Panc1 (cell line): ENCODE data around the gene TPRG1L. TPM values are rescaled to one million over a fixed set of nuclear protein-coding genes. Genes with fewer than 3 reads are reported as not detected.

Experiments
- ATAC-seq: fragments of 200-7000 bp; cut with Tn5 transposase; 2 replicates; pipeline ENCODE4 v1.9.1; 2020; ENCODE audit warnings: mild to moderate bottlenecking, moderate library complexity
- BruUV-seq: library from RNA; stranded (reverse); fragments of 400-500 nt; replicated peaks from 2 replicates; lab custom pipeline; 2021; lab: Mats Ljungman, UMichigan
- CTCF ChIA-PET: fragments of 300-600 bp; sonication (Branson Sonifier 250); formaldehyde crosslinking; loops from one replicate; lab custom pipeline; 2022; ENCODE audit warnings: antibody characterized with exemption; lab: Charles Lee
- POLR2A ChIA-PET: fragments of 300-600 bp; sonication (Branson Sonifier 250); formaldehyde crosslinking; loops from one replicate; lab custom pipeline; 2022; ENCODE audit warnings: antibody characterized with exemption; lab: Charles Lee
- DNase-seq: peaks from one replicate; pipeline ENCODE4 v3.0.0-alpha.2; 2010; ENCODE audit warnings: low read depth, low spot score
- H3K27ac ChIP-seq: 2 replicates; pipeline ENCODE4 v1.5.1; 2011; ENCODE audit warnings: mild to moderate bottlenecking, low read length, inconsistent platforms
- H3K27me3 ChIP-seq: fragments of 200-500 bp; sonication (Bioruptor generic); 2 replicates; pipeline ENCODE4 v1.6.0; 2014; ENCODE audit warnings: low read length, inconsistent platforms; ENCODE audit not compliant: control insufficient read depth, insufficient read depth
- H3K36me3 ChIP-seq: fragments of 200-500 bp; sonication (Bioruptor generic); 2 replicates; pipeline ENCODE4 v1.5.1; 2014; ENCODE audit warnings: inconsistent platforms, mild to moderate bottlenecking, low read length, moderate library complexity; ENCODE audit not compliant: control insufficient read depth, insufficient read depth
- H3K4me1 ChIP-seq: 2 replicates; pipeline ENCODE4 v1.5.1; 2011; ENCODE audit warnings: inconsistent platforms, mild to moderate bottlenecking, low read length, moderate library complexity; ENCODE audit not compliant: control insufficient read depth, insufficient read depth
- H3K4me3 ChIP-seq, 2 experiments: 2 replicates each; pipeline ENCODE4 v1.5.1; 2011 to 2012; ENCODE audit warnings: low read depth in 2 of 2, low read length in 2 of 2, mild to moderate bottlenecking in 2 of 2, inconsistent platforms in 1 of 2, moderate library complexity in 1 of 2
- H3K9me3 ChIP-seq: fragments of 200-500 bp; sonication (Bioruptor generic); 2 replicates; pipeline ENCODE4 v1.5.1; 2014; ENCODE audit warnings: low read depth, mild to moderate bottlenecking, inconsistent platforms, low read length, moderate library complexity; ENCODE audit not compliant: control insufficient read depth, insufficient read depth
- CTCF ChIP-seq: fragments of 450-650 bp; IDR thresholded peaks from 2 replicates; pipeline ENCODE4 v1.5.1; 2017; ENCODE audit warnings: mild to moderate bottlenecking
- POLR2AphosphoS5 ChIP-seq: IDR thresholded peaks from 2 replicates; pipeline ENCODE4 v1.6.1; 2012; ENCODE audit warnings: mild to moderate bottlenecking, low read depth, low read length, moderate library complexity
- REST ChIP-seq, 2 experiments: IDR thresholded peaks; 2 replicates each; pipeline ENCODE4 v1.6.1; 2011 to 2012; ENCODE audit warnings: low read depth in 2 of 2, control low read depth in 1 of 2, low read length in 1 of 2, mild to moderate bottlenecking in 1 of 2, moderate library complexity in 1 of 2; ENCODE audit not compliant: insufficient read depth in 1 of 2
- SIN3A ChIP-seq: IDR thresholded peaks from 2 replicates; pipeline ENCODE4 v1.6.1; 2012; ENCODE audit warnings: low read depth, mild to moderate bottlenecking, low read length, moderate library complexity, borderline replicate concordance; ENCODE audit not compliant: insufficient read depth
- TCF7L2 ChIP-seq: IDR thresholded peaks from 2 replicates; pipeline ENCODE4 v1.6.1; 2011; ENCODE audit warnings: mild to moderate bottlenecking, low read depth, low read length, inconsistent platforms
- in situ Hi-C: cut with HindIII; loops from 2 replicates; pipeline ENCODE4 v1.10.0; 2016; ENCODE audit warnings: low sequenced_read_pairs, low pct_unique_long_range_greater_than_20kb
- intact Hi-C: fragments of 100-400 bp; cut with micrococcal nuclease; formaldehyde crosslinking; loops from one replicate; pipeline ENCODE4 v1.10.0; 2022; ENCODE audit not compliant: unreplicated experiment
- total RNA-seq: library from RNA; stranded (reverse); gene quantifications from one replicate; pipeline ENCODE4 v1.2.1, GENCODE V29; 2021; ENCODE audit not compliant: unreplicated experiment

Gene TPRG1L
- total RNA-seq, 1 experiment from 2014 or later = 57.5 TPM

GRCh38 chr1:3593745-3594144 lies 31.1 kb upstream of the TPRG1L start:
- intact Hi-C loops = no loop called here
- ATAC-seq = no peak
- Histone ChIP-seq H3K27ac (no peak overlapping the region), H3K9me3 (no peaks in the 10 kb centered on the region), H3K4me1 (peaks cover under 1% of the 10 kb centered on the region), H3K36me3 (no peaks in the 10 kb centered on the region), H3K27me3 (no peaks in the 10 kb centered on the region), H3K4me3 (no peak overlapping the region)
- no peak for TF ChIP-seq TCF7L2
- TF ChIP-seq REST (IDR thresholded peaks at IDR 0.05; ENCODE audit: insufficient read depth in 1 of 2, low read depth in 2 of 2, low read length in 1 of 2) = no peak
- TF ChIP-seq POLR2AphosphoS5 = no peak
- no peak for TF ChIP-seq CTCF
- no peak for TF ChIP-seq SIN3A
- CTCF ChIA-PET = interaction anchor here (0.7 kb wide), 1 partner anchor 26 kb away, joined by 3 read pairs; no protein-coding TSS in a partner anchor
- POLR2A ChIA-PET = interaction anchor here (0.6 kb wide), 1 partner anchor 23 kb away, joined by 6 read pairs; no protein-coding TSS in a partner anchor
- BruUV-seq = no TSS peak
- no peak for DNase-seq
- in situ Hi-C loops = no loop called here

GRCh38 chr1:3594706-3595377 lies 30.0 kb upstream of the TPRG1L start:
- Histone ChIP-seq H3K27me3 (no peaks in the 10 kb centered on the region), H3K4me1 (peaks cover 8% of the 10 kb centered on the region), H3K9me3 (no peaks in the 10 kb centered on the region), H3K4me3 (no peak overlapping the region), H3K27ac (no peak overlapping the region), H3K36me3 (no peaks in the 10 kb centered on the region)
- intact Hi-C loops (no loop called here), in situ Hi-C loops (no loop called here)
- ChIA-PET POLR2A (no interaction called here), CTCF (no interaction called here)
- ATAC-seq = no peak
- no peak for TF ChIP-seq CTCF
- no peak for TF ChIP-seq REST (IDR thresholded peaks at IDR 0.05; ENCODE audit: insufficient read depth in 1 of 2, low read depth in 2 of 2, low read length in 1 of 2)
- TF ChIP-seq TCF7L2 = no peak
- TF ChIP-seq SIN3A = no peak
- TF ChIP-seq POLR2AphosphoS5 = no peak
- BruUV-seq = no TSS peak
- no peak for DNase-seq
